Ramos (cell line): Measurements from ENCODE around the gene METTL1.

ENCODE experiments used
- in situ Hi-C: fragments of 300-500 bp; cut with MboI; formaldehyde crosslinking; loops from one replicate; pipeline ENCODE4 v1.14.3; 2022; ENCODE audit warnings: low sequenced_read_pairs; ENCODE audit not compliant: unreplicated experiment

METTL1 gene

GRCh38 chr12:57741844-57742738 is 29.8 kb downstream of the METTL1 start:
- in situ Hi-C loops, result no loop called here

GRCh38 chr12:57741413-57741789 is 30.5 kb downstream of the METTL1 start:
- in situ Hi-C loops, result no loop called here

- in situ Hi-C loops, result no loop called here
Observed at GRCh38 chr12:57740656-57741412, 31.1 kb downstream of the METTL1 start.

- in situ Hi-C loops, result no loop called here
Observed at GRCh38 chr12:57739914-57740538, 31.9 kb downstream of the METTL1 start.

GRCh38 chr12:57739387-57739786 is 32.5 kb downstream of the METTL1 start:
- in situ Hi-C loops, result no loop called here

- in situ Hi-C loops, result no loop called here
Observed at GRCh38 chr12:57738661-57739237, 33.2 kb downstream of the METTL1 start, which contains the start of gene AGAP2. Gene AGAP2, minus strand, starts transcription at chr12:57738742. Its CDS starts 496 bp downstream, at chr12:57738246.

DNA sequence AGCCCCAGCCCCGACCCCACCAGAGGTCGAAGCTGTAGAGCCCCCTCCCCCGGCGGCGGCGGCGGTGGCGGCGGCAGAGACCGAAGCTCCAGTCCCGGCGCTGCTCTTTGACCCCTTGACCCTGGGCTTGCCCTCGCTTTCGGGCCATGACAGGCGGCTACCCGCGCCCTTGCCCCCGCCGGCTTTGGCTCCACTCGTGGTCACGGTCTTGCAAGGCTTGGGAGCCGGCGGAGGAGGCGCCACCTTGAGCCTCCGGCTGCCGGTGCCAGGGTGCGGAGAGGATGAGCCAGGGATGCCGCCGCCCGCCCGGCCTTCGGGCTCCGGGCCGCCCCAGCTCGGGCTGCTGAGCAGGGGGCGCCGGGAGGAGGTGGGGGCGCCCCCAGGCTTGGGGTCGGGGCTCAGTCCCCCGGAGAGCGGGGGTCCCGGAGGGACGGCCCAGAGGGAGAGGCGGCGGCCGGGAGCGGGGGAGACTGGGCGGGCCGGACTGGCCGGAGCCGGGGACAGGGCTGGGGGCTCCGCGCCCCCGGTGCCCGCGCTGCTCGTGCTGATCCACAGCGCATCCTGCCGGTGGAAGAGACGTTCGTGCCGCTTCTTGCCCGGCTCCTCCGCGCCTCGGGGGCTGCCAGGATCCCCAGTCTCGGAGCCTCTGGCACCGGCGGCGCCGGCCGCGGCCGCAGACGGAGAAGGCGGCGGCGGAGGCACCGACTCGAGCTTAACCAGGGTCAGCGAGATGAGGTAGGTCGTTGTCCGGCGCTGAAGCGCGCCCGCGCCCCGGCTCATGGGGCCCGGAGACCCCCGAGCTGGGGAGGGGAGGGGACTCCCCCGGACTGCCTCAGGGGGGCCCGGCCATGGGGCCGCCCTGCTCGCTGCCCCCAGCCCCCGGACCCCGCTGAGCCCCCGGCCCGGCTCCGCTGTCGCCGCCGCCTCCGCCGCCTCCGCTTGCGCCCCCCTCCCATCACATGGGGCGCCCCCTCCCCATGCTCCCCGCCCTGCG is 34.1 kb downstream of the METTL1 start:
- in situ Hi-C loops, result no loop called here

- in situ Hi-C loops, result no loop called here
Observed at GRCh38 chr12:57736741-57737466, 35.0 kb downstream of the METTL1 start.

- in situ Hi-C loops, result no loop called here
Observed at GRCh38 chr12:57735952-57736740, 35.8 kb downstream of the METTL1 start.

GRCh38 chr12:57735198-57735855 is 36.6 kb downstream of the METTL1 start:
- in situ Hi-C loops, result no loop called here

DNA sequence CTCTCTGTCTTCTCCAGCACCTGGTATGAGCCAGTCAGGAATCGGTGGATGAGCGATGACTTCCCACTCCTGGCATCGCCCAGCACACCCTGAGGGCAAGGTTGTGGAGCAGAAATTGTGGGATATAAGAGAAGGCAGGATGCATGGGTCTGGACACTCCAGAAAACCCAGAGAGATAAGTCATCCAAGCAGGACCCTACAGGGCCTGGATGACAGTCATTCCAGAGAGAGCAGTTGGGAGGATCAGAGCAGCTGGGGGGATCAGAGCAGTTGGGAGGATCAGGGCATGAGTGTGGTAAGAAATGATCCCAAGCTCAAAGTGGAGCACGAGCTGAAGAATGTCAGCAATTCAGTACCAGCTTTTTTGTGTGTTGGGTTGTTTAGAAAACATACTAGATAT is 37.3 kb downstream of the METTL1 start:
- in situ Hi-C loops, result no loop called here

- in situ Hi-C loops, result no loop called here
Observed at GRCh38 chr12:57733928-57734327, 38.0 kb downstream of the METTL1 start.

DNA sequence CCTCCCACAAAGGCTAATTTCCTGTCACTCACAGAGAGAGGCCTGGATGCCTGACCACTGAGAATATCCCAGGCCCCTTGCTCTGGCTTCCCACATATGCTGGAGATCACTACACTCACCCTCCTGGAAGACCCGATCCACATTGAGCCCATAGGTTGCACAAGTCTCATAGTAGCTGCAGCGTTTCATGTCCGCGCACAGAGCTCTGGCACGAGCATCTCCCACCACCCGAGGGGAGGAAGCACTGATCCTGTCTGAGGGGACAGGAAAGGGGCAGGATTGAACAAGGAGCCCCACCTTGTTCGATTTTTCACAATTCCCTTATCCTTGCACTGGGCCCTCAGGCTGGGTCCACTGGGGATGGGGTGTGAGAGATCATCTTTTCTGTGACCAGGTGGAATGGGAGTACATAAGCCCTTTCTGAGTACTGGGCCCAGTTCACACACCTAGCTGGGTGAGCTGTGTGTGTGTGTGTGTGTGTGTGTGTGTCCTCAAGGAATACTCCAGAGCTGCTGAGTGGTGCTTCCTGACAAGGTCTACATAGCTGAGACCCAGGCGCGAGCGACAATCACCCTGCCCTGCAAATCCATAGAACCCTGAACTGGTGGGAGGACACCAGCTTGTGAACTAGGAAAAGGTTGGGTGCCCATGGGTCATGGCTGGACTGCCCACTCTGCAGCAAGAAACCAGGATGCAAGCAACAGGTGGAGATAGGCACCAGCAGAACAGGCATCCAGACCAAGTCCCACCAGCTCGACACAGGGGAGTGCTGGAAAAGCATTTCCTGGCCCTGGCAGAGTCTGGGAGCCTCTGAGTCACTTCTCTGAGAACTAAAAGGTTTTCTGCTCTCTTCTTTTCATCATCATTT is 38.9 kb downstream of the METTL1 start:
- in situ Hi-C loops, result no loop called here

- in situ Hi-C loops, result no loop called here
Observed at GRCh38 chr12:57732270-57732669, 39.6 kb downstream of the METTL1 start.

DNA sequence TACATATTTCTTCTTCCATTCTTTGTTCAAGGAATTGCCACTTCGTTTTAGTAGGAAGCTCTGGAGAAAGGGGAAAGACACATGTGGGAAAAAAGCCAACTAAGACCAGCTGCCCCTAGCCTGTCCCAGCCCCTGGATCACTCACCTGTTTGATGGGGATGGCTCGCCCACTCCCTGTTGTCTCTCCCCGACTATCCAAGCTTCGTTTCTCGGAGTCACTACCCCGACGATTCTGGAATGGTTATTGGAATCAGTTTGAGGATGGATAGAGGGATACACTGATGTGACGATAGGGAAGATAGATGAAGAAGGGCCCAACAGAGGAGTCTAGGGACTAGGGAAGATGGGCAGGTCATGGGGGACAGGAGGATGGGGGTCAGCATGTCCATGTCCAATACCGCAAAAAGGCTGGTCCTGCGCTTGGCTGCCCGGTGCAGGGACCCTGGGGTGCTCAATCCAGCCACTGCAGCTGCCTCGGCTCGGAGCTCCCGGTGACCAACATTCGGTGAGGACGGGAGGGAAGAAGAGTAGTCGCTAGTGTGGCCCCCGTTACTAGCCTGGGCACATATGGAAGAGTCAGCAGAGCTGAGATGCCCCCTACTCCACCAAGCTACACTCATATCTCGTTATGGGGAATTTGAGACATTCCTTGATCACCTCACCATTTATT is 40.4 kb downstream of the METTL1 start:
- in situ Hi-C loops, result no loop called here
